ENCODE results near the gene BICC1.

Gene BICC1

DNA sequence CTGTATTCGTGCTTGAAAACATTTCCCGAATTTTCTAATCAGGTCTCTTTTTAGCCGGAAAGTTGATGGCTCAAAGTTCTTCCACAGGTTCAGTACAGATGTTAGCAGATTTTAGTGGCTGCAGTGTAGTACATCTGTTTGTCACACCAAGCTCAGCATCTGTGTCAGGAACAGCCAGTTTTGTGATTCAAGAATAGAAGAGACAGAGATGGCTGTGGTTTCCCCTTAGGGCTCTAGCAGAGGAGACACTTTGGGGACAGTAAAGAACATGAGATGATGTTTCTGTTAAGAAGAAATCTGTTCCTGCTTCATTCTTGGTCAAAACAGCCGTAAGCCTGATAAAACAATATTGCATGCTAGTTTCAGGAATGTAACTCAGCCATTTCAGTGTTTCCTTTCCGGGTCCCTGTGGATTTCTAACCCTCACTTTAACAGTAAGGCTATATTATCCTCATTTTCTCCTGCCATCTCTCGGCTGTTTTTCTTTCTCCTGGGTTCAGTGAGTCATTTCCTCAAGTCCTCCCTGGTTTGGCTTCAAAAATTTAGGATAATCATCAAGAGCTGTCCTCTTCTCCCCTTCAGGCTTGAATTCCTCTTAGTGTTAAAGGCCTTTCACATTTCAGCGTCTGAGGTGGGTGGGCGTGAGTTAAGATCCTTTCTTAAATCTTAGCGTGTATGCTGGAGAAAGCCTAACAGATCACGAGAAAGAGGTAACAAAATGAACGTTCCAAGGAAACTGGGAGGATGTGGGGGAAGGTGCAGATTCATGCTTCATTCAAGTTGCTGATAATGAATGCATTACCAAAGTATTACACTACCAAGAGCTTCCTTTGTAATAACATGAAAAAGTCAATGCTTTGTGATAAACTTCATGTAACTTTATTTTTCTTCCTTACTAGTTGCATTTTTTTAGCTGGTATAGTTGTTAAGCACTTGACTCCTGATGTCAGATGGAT is 37.1 kb upstream of the BICC1 start:
- Histone ChIP-seq H3K4me3 (ENCODE audit: low read depth, low read length) (no peak overlapping the region), H3K36me3 (no peaks in the 10 kb centered on the region), H3K4me1 (no peaks in the 10 kb centered on the region), H3K9me3 (no peaks in the 10 kb centered on the region), H3K27me3 (no peaks in the 10 kb centered on the region; the same call in 1 of the 2 replicates)
- TF ChIP-seq, protein P1, sequence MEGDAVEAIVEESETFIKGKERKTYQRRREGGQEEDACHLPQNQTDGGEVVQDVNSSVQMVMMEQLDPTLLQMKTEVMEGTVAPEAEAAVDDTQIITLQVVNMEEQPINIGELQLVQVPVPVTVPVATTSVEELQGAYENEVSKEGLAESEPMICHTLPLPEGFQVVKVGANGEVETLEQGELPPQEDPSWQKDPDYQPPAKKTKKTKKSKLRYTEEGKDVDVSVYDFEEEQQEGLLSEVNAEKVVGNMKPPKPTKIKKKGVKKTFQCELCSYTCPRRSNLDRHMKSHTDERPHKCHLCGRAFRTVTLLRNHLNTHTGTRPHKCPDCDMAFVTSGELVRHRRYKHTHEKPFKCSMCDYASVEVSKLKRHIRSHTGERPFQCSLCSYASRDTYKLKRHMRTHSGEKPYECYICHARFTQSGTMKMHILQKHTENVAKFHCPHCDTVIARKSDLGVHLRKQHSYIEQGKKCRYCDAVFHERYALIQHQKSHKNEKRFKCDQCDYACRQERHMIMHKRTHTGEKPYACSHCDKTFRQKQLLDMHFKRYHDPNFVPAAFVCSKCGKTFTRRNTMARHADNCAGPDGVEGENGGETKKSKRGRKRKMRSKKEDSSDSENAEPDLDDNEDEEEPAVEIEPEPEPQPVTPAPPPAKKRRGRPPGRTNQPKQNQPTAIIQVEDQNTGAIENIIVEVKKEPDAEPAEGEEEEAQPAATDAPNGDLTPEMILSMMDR (IDR thresholded peaks at IDR 0.05; ENCODE audit: low read depth, low read length) = no peak
- DNase-seq = no peak

DNA sequence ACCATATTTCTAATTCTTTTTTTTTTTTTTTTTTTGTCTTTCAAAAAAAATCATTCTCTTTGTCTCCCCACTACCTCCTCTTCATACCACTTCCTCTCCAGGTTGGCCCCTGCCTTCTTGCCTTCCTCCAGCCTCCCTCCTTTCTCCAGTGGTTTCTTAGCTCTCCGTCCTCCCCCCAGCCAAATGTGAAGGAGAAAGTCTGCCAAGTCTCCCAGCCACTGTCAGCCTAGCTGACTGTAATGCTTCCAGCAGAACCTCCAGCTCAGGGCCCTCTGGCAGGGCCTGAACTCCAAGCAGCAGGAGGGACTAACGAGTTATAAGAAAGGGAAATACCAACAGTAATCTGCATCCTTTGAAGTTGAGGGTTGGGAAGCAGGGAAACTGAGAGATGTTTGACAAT is 35.5 kb upstream of the BICC1 start:
- H3K4me3 ChIP-seq (ENCODE audit: low read depth, low read length) = no peak overlapping the region
- no peak for DNase-seq
- H3K4me1 ChIP-seq = no peaks in the 10 kb centered on the region
- no peaks in the 10 kb centered on the region for H3K9me3 ChIP-seq
- TF ChIP-seq, protein P1 (IDR thresholded peaks at IDR 0.05; ENCODE audit: low read depth, low read length) = no peak
- no peaks in the 10 kb centered on the region for H3K27me3 ChIP-seq
- no peaks in the 10 kb centered on the region for H3K36me3 ChIP-seq

DNA sequence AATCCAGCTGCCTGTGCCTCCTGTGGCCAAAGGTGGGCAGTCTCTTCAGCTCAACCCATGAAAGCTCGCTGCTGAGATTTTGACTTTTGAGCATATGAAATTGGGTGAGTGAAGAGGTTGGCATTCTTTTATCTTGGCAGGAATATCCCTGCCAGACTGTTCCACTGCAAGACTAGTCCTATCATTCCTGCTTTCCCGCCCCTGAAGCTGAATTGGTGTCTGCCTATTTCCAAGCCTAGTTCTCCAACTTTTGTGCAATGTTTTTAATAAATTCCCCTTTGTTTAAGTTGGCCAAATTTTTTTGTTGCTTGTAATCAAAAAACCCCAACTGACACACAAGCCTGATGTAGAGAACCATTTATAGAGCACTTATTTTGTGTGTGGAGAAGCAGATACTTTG is 34.8 kb upstream of the BICC1 start:
- Histone ChIP-seq H3K27me3 (no peaks in the 10 kb centered on the region), H3K36me3 (no peaks in the 10 kb centered on the region), H3K4me3 (ENCODE audit: low read depth, low read length) (no peak overlapping the region), H3K9me3 (no peaks in the 10 kb centered on the region), H3K4me1 (no peaks in the 10 kb centered on the region)
- DNase-seq = no peak
- TF ChIP-seq, protein P1 (IDR thresholded peaks at IDR 0.05; ENCODE audit: low read depth, low read length) = no peak

DNA sequence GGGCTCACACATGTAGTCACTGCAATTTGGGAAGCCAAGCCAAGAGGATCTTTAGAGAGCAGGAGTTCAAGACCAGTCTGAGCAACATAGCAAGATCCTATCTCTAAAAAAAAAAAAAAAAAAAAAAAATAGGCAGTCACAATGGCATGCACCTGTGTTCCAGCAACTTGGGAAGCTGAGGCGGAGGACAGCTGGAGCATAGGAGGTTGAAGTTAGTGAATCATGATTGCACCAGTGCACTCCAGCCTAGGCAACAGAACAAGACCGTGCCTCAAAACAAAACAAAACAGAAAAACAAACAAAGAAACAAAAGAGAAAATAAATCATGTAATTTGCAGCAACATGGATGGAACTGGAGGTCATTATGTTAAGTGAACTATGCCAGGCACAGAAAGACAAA is 33.6 kb upstream of the BICC1 start:
- Histone ChIP-seq H3K27me3 (no peaks in the 10 kb centered on the region), H3K4me1 (no peaks in the 10 kb centered on the region), H3K36me3 (no peaks in the 10 kb centered on the region), H3K9me3 (no peaks in the 10 kb centered on the region), H3K4me3 (ENCODE audit: low read depth, low read length) (no peak overlapping the region)
- TF ChIP-seq, protein P1 (IDR thresholded peaks at IDR 0.05; ENCODE audit: low read depth, low read length) = no peak
- DNase-seq = no peak

DNA sequence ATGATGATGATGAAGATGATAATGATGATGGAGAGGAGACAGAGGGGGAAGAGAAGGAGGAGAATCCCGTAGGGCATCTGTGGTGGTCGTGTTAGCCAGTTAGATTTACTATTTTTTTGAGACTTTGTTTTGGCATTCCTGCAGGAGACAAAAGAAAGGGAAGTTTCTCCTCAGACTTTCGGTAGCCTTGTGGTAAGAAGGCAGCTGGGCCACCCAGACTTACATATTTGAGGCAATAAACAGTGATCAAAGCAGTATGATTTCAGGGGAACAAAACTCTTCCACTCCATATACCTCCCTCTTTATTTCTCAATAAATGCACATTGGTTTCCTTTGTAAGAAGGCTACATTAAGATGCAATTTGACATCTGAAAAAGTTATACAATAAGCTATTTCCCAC is 32.4 kb upstream of the BICC1 start:
- H3K36me3 ChIP-seq = no peaks in the 10 kb centered on the region
- TF ChIP-seq, protein P1 (IDR thresholded peaks at IDR 0.05; ENCODE audit: low read depth, low read length) = no peak
- H3K9me3 ChIP-seq = no peaks in the 10 kb centered on the region
- H3K27me3 ChIP-seq = no peaks in the 10 kb centered on the region
- H3K4me3 ChIP-seq (ENCODE audit: low read depth, low read length) = no peak overlapping the region
- DNase-seq = no peak
- H3K4me1 ChIP-seq = no peaks in the 10 kb centered on the region

DNA sequence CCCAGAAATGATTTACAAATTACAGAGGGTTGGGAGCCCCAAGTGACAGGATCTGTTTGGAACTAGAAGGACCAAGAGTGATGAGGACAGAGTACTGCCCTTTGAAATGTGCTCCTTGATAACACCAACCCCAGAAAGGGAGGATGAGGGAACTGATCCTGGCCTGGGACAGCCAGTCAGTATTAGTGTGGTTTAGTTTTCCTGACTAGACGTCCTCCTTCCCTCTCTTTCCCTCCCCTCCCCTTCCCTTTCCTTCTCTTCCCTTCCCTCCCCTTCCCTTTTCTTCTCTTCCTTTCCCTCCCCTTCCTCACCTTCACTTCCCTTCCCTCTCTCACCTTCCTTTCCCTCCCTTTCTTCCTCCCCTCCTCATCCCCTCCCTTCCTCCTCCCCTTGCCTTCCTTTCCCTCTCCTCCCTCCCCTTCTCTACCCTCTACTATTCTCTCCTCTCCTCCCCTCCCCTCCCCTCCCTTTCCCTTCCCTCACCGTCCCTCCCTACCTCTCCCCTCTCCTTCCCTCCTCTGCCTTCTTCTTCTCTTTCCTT is 31.0 kb upstream of the BICC1 start:
- TF ChIP-seq, protein P1 (IDR thresholded peaks at IDR 0.05; ENCODE audit: low read depth, low read length) = no peak
- Histone ChIP-seq H3K9me3 (no peaks in the 10 kb centered on the region), H3K27me3 (no peaks in the 10 kb centered on the region), H3K36me3 (no peaks in the 10 kb centered on the region), H3K4me1 (no peaks in the 10 kb centered on the region), H3K4me3 (ENCODE audit: low read depth, low read length) (no peak overlapping the region)
- no peak for DNase-seq
